A549 (cell line): ENCODE measurements around the gene IGF2R. TPM values are rescaled to one million over a fixed set of nuclear protein-coding genes. Genes with fewer than 3 reads are reported as not detected.

ENCODE experiments used
- ATAC-seq, 2 experiments: fragments of 200-7000 bp in 1 of 2; fragments of >200 bp in 1 of 2; cut with Nextera tagmentation in 1 of 2; cut with Tn5 transposase in 1 of 2; 3 replicates each; pipeline versions ENCODE4 v1.8.0 to v1.9.1; 2018 to 2020; ENCODE audit warnings: mild to moderate bottlenecking in 1 of 2, moderate library complexity in 1 of 2
- CTCF ChIA-PET: fragments of 300-600 bp; sonication (Branson Sonifier 250); formaldehyde crosslinking; extraction: SDS; loops from one replicate; lab custom pipeline; 2021; ENCODE audit warnings: antibody characterized with exemption, inconsistent platforms; lab: Yijun Ruan, JAX
- POLR2A ChIA-PET: fragments of 350-600 bp; formaldehyde crosslinking; extraction: SDS; loops from one replicate; lab custom pipeline; 2021; ENCODE audit warnings: antibody characterized with exemption, inconsistent platforms; lab: Yijun Ruan, JAX
- DNase-seq, 2 experiments: peaks; one replicate each; pipeline versions ENCODE4 v3.0.0 to v3.0.0-alpha.2; 2011 to 2016; ENCODE audit warnings: low read depth in 1 of 2, low spot score in 1 of 2
- FAIRE-seq: peaks from 2 replicates; lab custom pipeline; 2011; peaks lifted over from hg19 to GRCh38; lab: Jason Lieb, UNC
- H3K27ac ChIP-seq, 2 experiments: fragments of >200 bp; sonication (Bioruptor Twin); formaldehyde crosslinking; 3 replicates each; pipeline ENCODE4 v1.5.1; 2016 to 2017
- H3K4me1 ChIP-seq: fragments of >200 bp; sonication (Bioruptor Twin); formaldehyde crosslinking; 3 replicates; pipeline ENCODE4 v1.6.1; 2016
- H3K4me2 ChIP-seq: fragments of >200 bp; sonication (Bioruptor Twin); formaldehyde crosslinking; 3 replicates; pipeline ENCODE4 v1.6.1; 2016
- H3K4me3 ChIP-seq: fragments of >200 bp; sonication (Bioruptor Twin); formaldehyde crosslinking; 3 replicates; pipeline ENCODE4 v1.5.1; 2016
- H3K9me3 ChIP-seq: fragments of >200 bp; sonication (Bioruptor Twin); formaldehyde crosslinking; 3 replicates; pipeline ENCODE4 v1.6.1; 2016
- ATOH8 ChIP-seq: fragments of 250-450 bp; sonication (Bioruptor Pico); IDR thresholded peaks from 2 replicates; pipeline ENCODE4 v1.5.0; 2020; ENCODE audit warnings: low read depth, mild to moderate bottlenecking, moderate library complexity
- BCL3 ChIP-seq: fragments of >200 bp; sonication (Bioruptor Twin); formaldehyde crosslinking; IDR thresholded peaks from 3 replicates; pipeline ENCODE4 v1.6.1; 2016
- BHLHE40 ChIP-seq: IDR thresholded peaks from 2 replicates; pipeline ENCODE4 v1.6.1; 2012; ENCODE audit warnings: low read depth, low read length, inconsistent platforms
- EHMT2 ChIP-seq: fragments of 200-600 bp; sonication (generic); IDR thresholded peaks from 2 replicates; pipeline ENCODE4 v1.6.1; 2016; ENCODE audit warnings: antibody characterized with exemption, low read depth, mild to moderate bottlenecking, moderate library complexity
- ELK1 ChIP-seq: fragments of 150-350 bp; IDR thresholded peaks from 2 replicates; pipeline ENCODE4 v1.6.1; 2014; ENCODE audit warnings: low read depth, mild to moderate bottlenecking, low read length
- EP300 ChIP-seq, 2 experiments: fragments of >200 bp; sonication (Bioruptor Twin); formaldehyde crosslinking; IDR thresholded peaks; 2 replicates in 1 of 2; 3 replicates in 1 of 2; pipeline ENCODE4 v1.6.1; 2016 to 2017
- ESRRA ChIP-seq: fragments of 150-350 bp; IDR thresholded peaks from 2 replicates; pipeline ENCODE4 v1.6.1; 2014; ENCODE audit warnings: mild to moderate bottlenecking, low read length, borderline replicate concordance
- FOSB ChIP-seq: fragments of 250-450 bp; sonication (Bioruptor Pico); IDR thresholded peaks from 2 replicates; pipeline ENCODE4 v1.5.0; 2020; ENCODE audit warnings: mild to moderate bottlenecking, moderate library complexity
- FOSL2 ChIP-seq, 2 experiments: fragments of 450-650 bp in 1 of 2; fragments of >200 bp in 1 of 2; sonication (Bioruptor Twin) in 1 of 2; formaldehyde crosslinking; IDR thresholded peaks; 2 replicates each; pipeline versions ENCODE4 v1.5.0 to v1.6.1; 2016 to 2020; ENCODE audit warnings: mild to moderate bottlenecking in 1 of 2, moderate library complexity in 1 of 2
- GATA3 ChIP-seq: IDR thresholded peaks from 2 replicates; pipeline ENCODE4 v1.6.1; 2012; ENCODE audit warnings: borderline replicate concordance
- HDAC2 ChIP-seq: fragments of 200-600 bp; sonication (generic); IDR thresholded peaks from 2 replicates; pipeline ENCODE4 v1.6.1; 2016
- HEYL ChIP-seq: fragments of 250-450 bp; sonication (Bioruptor Pico); IDR thresholded peaks from 2 replicates; pipeline ENCODE4 v1.8.0; 2021; ENCODE audit warnings: mild to moderate bottlenecking, moderate library complexity
- HOXA7 ChIP-seq: fragments of 250-450 bp; sonication (Bioruptor Pico); IDR thresholded peaks from 2 replicates; pipeline ENCODE4 v1.5.0; 2020; ENCODE audit warnings: mild to moderate bottlenecking, moderate library complexity
- HOXB5 ChIP-seq: fragments of 250-450 bp; sonication (Bioruptor Pico); IDR thresholded peaks from 2 replicates; pipeline ENCODE4 v1.5.0; 2020; ENCODE audit warnings: mild to moderate bottlenecking, moderate library complexity
- KDM1A ChIP-seq: fragments of 200-600 bp; sonication (generic); IDR thresholded peaks from 2 replicates; pipeline ENCODE4 v1.6.1; 2016; ENCODE audit warnings: low read depth, mild to moderate bottlenecking
- NR3C1 ChIP-seq: fragments of >200 bp; sonication (Bioruptor Twin); formaldehyde crosslinking; IDR thresholded peaks from 3 replicates; pipeline ENCODE4 v1.6.1; 2017
- POLR2AphosphoS2 ChIP-seq: conservative IDR thresholded peaks from 2 replicates; pipeline ENCODE4 v1.6.1; 2012; ENCODE audit warnings: low read length, improper control_type of control experiment, inconsistent platforms
- RARB ChIP-seq: fragments of 250-450 bp; sonication (Bioruptor Pico); IDR thresholded peaks from 2 replicates; pipeline ENCODE4 v1.8.0; 2021; ENCODE audit warnings: mild to moderate bottlenecking, moderate library complexity
- RFX5 ChIP-seq: fragments of 450-650 bp; IDR thresholded peaks from 2 replicates; pipeline ENCODE4 v1.7.1; 2014; ENCODE audit warnings: antibody characterized with exemption, mild to moderate bottlenecking, moderate library complexity
- SMC3 ChIP-seq: fragments of >200 bp; sonication (Bioruptor Twin); formaldehyde crosslinking; IDR thresholded peaks from 3 replicates; pipeline ENCODE4 v1.6.1; 2018; ENCODE audit warnings: inconsistent platforms
- TFCP2L1 ChIP-seq: fragments of 250-450 bp; sonication (Bioruptor Pico); IDR thresholded peaks from 2 replicates; pipeline ENCODE4 v1.5.0; 2021; ENCODE audit warnings: mild to moderate bottlenecking
- TP53 ChIP-seq: fragments of 250-450 bp; sonication (Bioruptor Pico); IDR thresholded peaks from 2 replicates; pipeline ENCODE4 v1.5.0; 2021; ENCODE audit warnings: mild to moderate bottlenecking, moderate library complexity
- ZNF302 ChIP-seq: fragments of 250-450 bp; sonication (Bioruptor Pico); IDR thresholded peaks from 2 replicates; pipeline ENCODE4 v1.9.0; 2021; ENCODE audit warnings: inconsistent platforms, mild to moderate bottlenecking, moderate library complexity
- WGBS: methylation state at CpG from one replicate; pipeline ENCODE4 v1.1.6; 2017; ENCODE audit errors: missing lambda C conversion rate; 5-methylcytosine and 5-hydroxymethylcytosine counted together
- polyA plus RNA-seq, 4 experiments: library from polyadenylated mRNA; depleted of rRNA in 3 of 4; stranded (reverse); fragments of >200 nt; fragmentation: RNase III in 1 of 4; extraction: RNeasy Plus Mini Kit Qiagen cat#74134 plus additional on column Dnase treatment in 1 of 4; gene quantifications; 2 replicates in 3 of 4; 3 replicates in 1 of 4; pipeline ENCODE4 v1.2.3, GENCODE V29; 2011 to 2017

IGF2R gene
- polyA plus RNA-seq, 2 of the 4 experiments (the other 2 are of a cell fraction): 17.6 to 24.9 TPM

GRCh38 chr6:160135907-160136655 lies 167.2 kb downstream of the IGF2R start:
- ChIA-PET CTCF (interaction anchor here (1.0 to 3.1 kb wide), 2 partner anchors 18 to 320 kb away, joined by 3 to 30 read pairs; no protein-coding TSS in a partner anchor), POLR2A (no interaction called here)
- FAIRE-seq (no peak), DNase-seq (no peak), ATAC-seq (no peak)
- no peak overlapping the region for H3K4me2 ChIP-seq
- H3K4me3 ChIP-seq: no peak overlapping the region
- 84% methylated on average over 16 of the region's 21 CpGs for WGBS
- TF ChIP-seq ESRRA (no peak), HDAC2 (no peak), EHMT2 (no peak), FOSB (CRISPR knock-in tag) (no peak), FOSL2 (IDR thresholded peaks at IDR 0.05) (no peak), FOSL2 (CRISPR knock-in tag; IDR thresholded peaks at IDR 0.05) (no peak), TFCP2L1 (no peak), TP53 (CRISPR knock-in tag) (no peak)
- peaks cover 40% of the 10 kb centered on the region for H3K4me1 ChIP-seq
- peak overlapping the region; percentile 21 to 30; a peak in 2 of 6 replicates for H3K27ac ChIP-seq
- no peaks in the 10 kb centered on the region for H3K9me3 ChIP-seq

GRCh38 chr6:160137130-160137988 lies 168.5 kb downstream of the IGF2R start:
- POLR2A ChIA-PET: interaction anchor here (0.6 to 1.3 kb wide), 3 partner anchors 211 to 224 kb away, joined by 3 to 5 read pairs (median 3); partner anchors contain the start of gene SLC22A3
- CTCF ChIA-PET: interaction anchor here (0.7 to 3.1 kb wide), 26 partner anchors 8 to 396 kb away, joined by 3 to 30 read pairs (median 4); partner anchors contain the start of gene SLC22A3
- Histone ChIP-seq H3K4me3 (no peak overlapping the region), H3K4me1 (peaks cover 51% of the 10 kb centered on the region), H3K9me3 (no peaks in the 10 kb centered on the region)
- ATAC-seq: no peak
- TF ChIP-seq KDM1A (no peak), RFX5 (no peak), HEYL (CRISPR knock-in tag) (no peak), ATOH8 (CRISPR knock-in tag) (no peak), NR3C1 (no peak), TP53 (CRISPR knock-in tag) (no peak), TFCP2L1 (no peak), BHLHE40 (no peak), BCL3 (no peak), EP300 (IDR thresholded peaks at IDR 0.05) (no peak), ELK1 (no peak), HDAC2 (no peak), POLR2AphosphoS2 (no peak), GATA3 (no peak), RARB (CRISPR knock-in tag) (no peak), HOXB5 (CRISPR knock-in tag) (no peak), ZNF302 (CRISPR knock-in tag) (no peak), HOXA7 (CRISPR knock-in tag) (no peak), SMC3 (no peak)
- TF ChIP-seq, all 56 proteins: peak for 0
- Histone ChIP-seq H3K4me2 (no peak overlapping the region), H3K27ac (peak overlapping the region; percentile 75 to 87)
- no peak for DNase-seq
- no peak for FAIRE-seq
- WGBS: 79% methylated on average over 9 of the region's 12 CpGs
